RWPE1 (cell line): ENCODE measurements around the gene LINC01488.
A peak's percentile ranks its signal among the peaks of the same experiment; 100 is the strongest.

Experiments used
- CTCF ChIA-PET: fragments of 350-600 bp; sonication (Branson Sonifier 250); formaldehyde crosslinking; extraction: SDS; loops from one replicate; lab custom pipeline; 2021; lab: Yijun Ruan, JAX
- POLR2A ChIA-PET: fragments of 400-600 bp; formaldehyde crosslinking; extraction: SDS; loops from one replicate; lab custom pipeline; 2020; ENCODE audit warnings: antibody characterized with exemption; ENCODE audit not compliant: low non-redundant PET; lab: Yijun Ruan, JAX
- DNase-seq: peaks from one replicate; pipeline ENCODE4 v3.0.0; 2012; ENCODE audit warnings: low spot score
- H3K27ac ChIP-seq: fragments of 450-650 bp; 2 replicates; pipeline ENCODE4 v1.5.1; 2017
- TF ChIP-seq, protein P1 (sequence below): fragments of 450-650 bp; conservative IDR thresholded peaks from 2 replicates; pipeline ENCODE4 v1.5.1; 2017; ENCODE audit warnings: low read depth, mild to moderate bottlenecking

Gene LINC01488

DNA sequence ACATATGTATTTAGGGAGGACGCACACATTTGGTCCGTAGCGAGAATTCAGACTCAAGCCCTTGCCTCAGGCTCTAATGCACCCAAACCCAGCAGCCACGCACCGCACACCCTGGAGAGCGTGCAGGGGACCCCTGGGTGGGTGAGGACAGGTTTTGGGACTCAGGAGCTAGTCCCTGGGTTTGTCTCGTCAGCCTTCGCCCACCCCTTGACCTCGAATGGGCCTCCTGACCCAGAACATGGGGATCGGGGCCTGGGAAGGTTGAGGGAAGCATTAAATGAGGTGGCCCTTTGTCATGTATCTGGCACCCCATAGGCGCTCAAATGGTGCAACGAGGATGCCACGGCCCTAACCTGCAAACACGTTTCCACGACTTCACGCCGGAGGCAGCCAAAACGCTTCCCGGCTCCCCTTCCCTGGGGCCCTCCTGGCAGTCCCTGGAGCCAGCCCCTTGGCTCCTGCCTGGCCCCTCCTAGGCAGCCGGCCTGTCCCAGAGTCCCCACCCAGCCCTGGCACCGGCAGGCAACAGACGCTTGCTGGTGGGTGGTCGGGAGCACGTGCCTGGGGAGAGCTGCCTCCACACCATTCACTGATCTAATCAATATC is 5.5 kb upstream of the LINC01488 start:
- ChIA-PET CTCF (no interaction called here), POLR2A (no interaction called here)
- no peak for DNase-seq
- H3K27ac ChIP-seq = no peak overlapping the region
- TF ChIP-seq, protein P1, sequence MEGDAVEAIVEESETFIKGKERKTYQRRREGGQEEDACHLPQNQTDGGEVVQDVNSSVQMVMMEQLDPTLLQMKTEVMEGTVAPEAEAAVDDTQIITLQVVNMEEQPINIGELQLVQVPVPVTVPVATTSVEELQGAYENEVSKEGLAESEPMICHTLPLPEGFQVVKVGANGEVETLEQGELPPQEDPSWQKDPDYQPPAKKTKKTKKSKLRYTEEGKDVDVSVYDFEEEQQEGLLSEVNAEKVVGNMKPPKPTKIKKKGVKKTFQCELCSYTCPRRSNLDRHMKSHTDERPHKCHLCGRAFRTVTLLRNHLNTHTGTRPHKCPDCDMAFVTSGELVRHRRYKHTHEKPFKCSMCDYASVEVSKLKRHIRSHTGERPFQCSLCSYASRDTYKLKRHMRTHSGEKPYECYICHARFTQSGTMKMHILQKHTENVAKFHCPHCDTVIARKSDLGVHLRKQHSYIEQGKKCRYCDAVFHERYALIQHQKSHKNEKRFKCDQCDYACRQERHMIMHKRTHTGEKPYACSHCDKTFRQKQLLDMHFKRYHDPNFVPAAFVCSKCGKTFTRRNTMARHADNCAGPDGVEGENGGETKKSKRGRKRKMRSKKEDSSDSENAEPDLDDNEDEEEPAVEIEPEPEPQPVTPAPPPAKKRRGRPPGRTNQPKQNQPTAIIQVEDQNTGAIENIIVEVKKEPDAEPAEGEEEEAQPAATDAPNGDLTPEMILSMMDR = no peak

DNA sequence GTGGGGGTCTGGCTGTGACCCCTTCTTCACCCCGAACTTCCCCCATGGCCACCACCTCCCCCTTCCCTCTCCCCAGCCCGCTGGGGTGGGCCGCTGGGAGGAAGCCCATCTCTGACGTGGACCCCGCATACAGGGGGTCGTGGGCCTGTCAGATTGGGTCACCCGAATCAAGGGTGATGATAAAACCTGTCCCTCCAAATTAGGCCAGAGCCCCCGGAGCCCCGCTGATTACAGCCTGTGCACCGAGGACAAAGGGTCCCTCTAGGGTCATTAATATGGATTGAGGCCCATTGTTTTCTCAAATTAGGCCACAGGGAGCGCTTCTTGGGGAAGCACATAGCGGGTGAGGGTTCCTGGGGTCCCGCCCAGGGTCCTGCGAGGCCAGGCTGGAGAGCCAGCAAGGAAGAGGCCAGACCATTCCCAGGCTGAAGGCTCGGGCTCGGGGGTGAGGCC is 4.9 kb upstream of the LINC01488 start:
- POLR2A ChIA-PET = no interaction called here
- DNase-seq = no peak

DNA sequence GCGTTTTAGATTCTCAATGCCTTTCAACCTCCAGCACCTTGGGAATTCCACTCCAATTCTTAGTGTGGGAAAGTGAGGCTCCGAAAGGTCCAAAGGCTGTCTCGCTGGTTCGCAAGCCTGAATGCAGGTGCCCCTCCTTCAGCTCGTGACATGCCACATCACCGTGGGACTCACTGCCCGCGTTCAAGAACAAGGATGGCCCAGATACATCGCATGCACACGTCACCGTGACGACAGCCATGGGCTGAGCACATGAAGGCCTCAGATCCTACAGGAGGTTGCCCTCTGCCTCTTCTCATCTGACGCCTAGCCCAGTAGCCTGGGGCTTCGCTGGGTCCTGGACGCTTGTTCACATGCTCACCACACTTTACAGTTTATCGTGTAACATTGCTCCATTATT is 4.4 kb upstream of the LINC01488 start:
- TF ChIP-seq, protein P1 = no peak
- ChIA-PET CTCF (no interaction called here), POLR2A (no interaction called here)
- no peak for DNase-seq
- H3K27ac ChIP-seq = no peak overlapping the region

More for the DNA sequence above, 4.9 kb upstream of the LINC01488 start:
- CTCF ChIA-PET = no interaction called here
- H3K27ac ChIP-seq = no peak overlapping the region
- TF ChIP-seq, protein P1 = no peak

DNA sequence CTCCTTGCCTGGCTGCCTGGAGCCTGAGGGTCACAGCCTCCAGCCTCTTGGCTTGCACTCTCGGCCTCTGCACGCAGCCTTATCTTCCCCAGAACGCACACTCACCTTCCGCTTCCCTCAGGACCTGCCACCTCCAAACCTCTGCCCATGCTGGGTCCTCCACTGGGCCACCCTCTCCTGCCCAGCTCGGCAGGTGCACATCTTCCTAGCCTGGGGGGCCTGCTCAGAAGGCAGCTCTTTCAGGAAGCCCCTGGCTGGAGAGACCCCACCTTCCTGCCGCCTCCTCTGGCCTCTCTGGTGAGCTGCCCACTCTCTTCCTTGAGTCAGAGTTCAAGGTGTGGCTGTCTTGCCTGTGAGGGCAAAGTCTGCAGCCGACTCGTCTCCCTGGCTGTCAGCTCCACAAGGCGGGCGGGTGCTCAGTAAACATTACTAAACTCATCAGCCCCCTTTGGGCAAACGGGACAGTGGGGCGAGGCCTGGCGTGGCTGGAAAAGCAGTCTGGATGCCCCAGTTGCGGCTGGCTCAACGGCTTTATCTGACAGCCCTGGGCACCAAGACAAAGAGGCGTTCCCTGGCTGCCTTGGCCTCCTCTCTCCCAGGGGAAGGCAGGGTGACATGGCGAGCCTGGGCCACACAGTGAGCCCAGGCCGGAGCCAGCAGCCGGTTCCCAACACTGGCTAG is 1.7 kb upstream of the LINC01488 start:
- peak overlapping the region; percentile 70 for H3K27ac ChIP-seq
- CTCF ChIA-PET = interaction anchor here (0.6 to 0.7 kb wide), 2 partner anchors 163 to 378 kb away, joined by 3 to 7 read pairs; no protein-coding TSS in a partner anchor
- TF ChIP-seq, protein P1 = no peak
- POLR2A ChIA-PET = no interaction called here
- DNase-seq = peak; percentile 33

DNA sequence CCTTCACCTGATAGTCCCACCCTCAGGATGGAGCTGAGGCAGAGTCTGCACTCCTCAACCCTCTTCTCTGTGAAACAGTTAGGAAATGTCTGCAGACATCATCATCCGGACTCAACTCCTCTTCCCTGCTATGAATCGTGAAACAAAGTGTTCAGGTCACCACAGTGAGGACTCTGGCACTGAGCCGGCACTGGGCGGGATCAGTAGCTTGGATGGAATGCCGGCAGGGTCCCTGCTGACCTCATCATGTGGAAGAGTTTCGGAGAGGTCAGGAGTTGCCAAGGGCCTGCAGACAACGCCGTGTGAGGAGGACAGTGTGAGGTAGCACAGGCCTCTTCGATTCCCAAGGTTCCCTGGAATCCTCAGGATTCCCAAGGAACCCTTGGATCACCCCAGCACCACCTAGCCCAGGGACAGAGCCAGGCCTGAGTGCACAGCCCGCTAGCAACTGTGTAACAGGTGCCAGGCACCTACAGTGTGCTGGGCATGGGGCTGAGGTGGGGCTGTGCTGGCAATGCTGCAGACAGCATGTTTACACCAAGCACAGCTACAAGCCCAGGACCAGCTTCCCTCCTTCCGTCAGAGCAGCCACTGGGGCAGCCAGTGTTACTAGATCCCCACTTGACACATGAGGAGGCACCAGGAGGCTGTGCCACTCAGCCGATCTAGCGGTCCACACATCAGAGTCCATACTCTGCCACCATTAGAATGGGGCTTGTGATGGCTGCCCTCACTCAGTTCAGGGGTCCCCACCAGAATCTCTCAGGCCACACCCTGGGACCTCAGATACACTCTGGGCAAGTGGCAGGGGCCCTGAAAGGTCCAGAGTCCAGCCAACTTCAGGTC is 693 bp upstream of the LINC01488 start:
- peak overlapping the region; percentile 70 for H3K27ac ChIP-seq
- TF ChIP-seq, protein P1 = no peak
- ChIA-PET POLR2A (no interaction called here), CTCF (no interaction called here)
- DNase-seq = no peak

DNA sequence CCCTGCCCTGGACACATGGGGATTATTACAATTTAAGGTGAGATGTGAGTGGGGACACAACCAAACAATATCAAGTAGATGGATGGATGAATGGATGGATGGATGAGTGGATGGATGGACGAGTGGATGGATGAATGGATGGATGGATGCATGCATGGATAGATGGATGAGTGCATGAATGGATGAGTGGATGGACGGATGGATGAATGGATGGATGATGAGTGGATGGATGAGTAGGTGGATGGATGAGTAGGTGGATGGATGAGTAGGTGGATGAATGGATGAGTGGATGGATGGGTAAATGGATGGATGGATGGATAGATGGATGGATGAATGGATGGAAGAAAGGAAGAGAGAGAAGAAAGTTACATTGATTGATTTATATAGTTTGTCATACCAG is 859 bp downstream of the LINC01488 start:
- H3K27ac ChIP-seq = no peak overlapping the region
- POLR2A ChIA-PET = no interaction called here
- CTCF ChIA-PET = no interaction called here
- TF ChIP-seq, protein P1 = no peak
- no peak for DNase-seq
